NCI-H2107 treated with DMSO at 0.1 percent for 48 hours (cell line): ENCODE data around the gene PGA4.
"Not testable (repeated sequence)": the region's sequence is repeated elsewhere in the genome, so short reads cannot be mapped to it uniquely, and the experiment has no call there.

ENCODE experiments used
- DNase-seq: peaks from one replicate; lab custom pipeline; 2025; ENCODE audit not compliant: unreplicated experiment; lab: John Stamatoyannopoulos, UW

The PGA4 gene

GRCh38 chr11:61222047-61222446 is at the start of gene PGA4:
Gene PGA4, plus strand, starts transcription at chr11:61222347. Its CDS starts 54 bp downstream, at chr11:61222401.
- not testable (repeated sequence) for DNase-seq

GRCh38 chr11:61172356-61172755 is 49.8 kb upstream of the PGA4 start:
- DNase-seq = no peak

DNA sequence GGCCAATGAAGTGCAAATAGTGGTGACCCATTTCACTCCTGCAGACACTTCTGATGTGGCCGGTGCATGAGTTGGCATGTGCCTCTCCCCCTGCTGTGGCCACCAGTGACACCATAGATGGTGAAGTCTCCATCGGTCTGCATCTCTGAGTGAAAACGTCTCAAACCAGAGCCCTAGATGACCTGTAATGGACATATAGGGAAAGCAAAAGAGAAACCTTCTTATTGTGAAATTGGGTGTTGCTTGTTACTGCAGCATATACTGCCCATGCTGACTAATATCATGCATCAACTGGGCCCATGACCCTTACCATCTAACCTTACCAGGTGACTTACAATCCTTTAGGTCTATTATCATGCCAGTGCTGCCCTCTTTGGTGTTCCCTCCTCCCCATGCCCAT is 49.3 kb upstream of the PGA4 start:
- no peak for DNase-seq

DNA sequence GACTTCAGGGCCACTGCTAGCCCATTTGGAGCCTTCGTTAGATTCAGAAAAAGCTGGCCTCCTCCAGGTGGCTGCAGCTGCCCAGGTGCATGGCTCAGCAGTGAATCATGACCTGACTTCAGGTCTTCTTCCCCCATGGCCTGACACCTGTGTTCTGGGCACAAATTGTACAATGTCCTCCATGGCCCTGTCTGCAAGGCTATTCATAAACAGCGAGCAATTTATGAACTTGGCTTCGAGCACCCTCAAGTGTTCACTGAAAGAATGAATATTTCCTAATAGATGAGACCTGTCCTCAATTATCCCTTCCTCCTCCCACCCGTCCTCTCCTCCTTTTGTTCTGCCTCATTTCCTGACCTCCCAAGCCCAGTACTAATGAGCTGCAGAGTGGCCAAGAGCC is 48.7 kb upstream of the PGA4 start:
- peak; percentile 17 for DNase-seq

- DNase-seq = no peak
Observed at GRCh38 chr11:61174273-61174672, 47.9 kb upstream of the PGA4 start.

DNA sequence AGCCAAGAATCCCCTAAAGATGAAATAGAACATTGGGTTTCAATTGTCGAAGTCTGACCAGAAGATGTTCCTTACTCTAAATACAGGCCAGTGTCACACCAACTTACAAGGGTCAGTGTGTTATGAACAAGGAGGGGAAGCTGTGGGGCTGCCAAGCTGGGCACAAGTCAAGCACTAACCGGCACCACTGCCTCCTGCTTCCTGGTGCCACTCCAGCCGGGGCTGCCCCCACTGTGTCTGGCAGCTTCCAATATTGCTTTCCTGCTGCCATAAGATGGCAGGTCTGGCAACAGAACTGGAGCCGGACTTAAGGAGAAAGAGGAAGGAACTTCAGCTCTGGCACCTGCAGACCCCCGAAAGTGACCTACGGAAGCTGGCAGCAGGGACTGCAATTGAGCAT is 47.2 kb upstream of the PGA4 start:
- no peak for DNase-seq

DNA sequence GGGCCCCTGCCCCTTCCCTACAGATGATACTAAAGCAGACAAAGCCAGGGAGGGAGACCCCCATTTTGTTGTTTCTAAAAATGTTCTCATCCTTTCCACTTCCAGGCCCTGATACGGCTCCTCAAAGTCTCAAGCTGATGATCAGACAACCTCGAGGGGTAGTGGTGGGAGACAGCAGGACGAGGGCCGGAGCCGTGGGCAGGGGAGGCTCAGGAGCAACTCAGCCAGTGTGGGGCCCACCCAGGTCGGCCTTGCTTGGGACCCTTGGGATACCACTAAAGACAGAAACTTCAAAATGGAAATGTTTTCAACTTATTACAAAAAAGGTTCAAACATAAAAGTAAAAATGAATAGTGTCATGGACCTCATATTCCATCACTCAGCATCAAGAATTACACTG is 45.7 kb upstream of the PGA4 start:
- DNase-seq = no peak

GRCh38 chr11:61180205-61180604 is 41.9 kb upstream of the PGA4 start:
- DNase-seq = not testable (repeated sequence)

DNA sequence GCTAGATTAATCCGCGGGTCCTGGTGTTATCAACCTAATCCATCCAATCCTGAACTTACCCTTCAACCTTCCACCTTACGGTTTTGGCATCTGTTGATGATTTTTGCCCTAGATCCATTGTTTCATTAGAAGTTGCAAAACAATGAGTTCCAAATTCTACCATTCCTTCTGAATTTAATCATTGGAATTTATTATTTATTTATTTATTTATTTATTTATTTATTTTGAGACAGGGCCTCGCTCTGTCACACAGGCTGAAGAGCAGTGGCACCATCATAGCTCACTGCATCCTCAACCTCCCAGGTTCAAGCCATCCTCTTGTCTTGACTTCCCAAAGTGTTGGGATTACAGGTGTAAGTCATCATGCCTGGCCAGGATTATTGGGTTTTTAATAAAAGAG is 40.7 kb upstream of the PGA4 start:
- DNase-seq = no peak

DNA sequence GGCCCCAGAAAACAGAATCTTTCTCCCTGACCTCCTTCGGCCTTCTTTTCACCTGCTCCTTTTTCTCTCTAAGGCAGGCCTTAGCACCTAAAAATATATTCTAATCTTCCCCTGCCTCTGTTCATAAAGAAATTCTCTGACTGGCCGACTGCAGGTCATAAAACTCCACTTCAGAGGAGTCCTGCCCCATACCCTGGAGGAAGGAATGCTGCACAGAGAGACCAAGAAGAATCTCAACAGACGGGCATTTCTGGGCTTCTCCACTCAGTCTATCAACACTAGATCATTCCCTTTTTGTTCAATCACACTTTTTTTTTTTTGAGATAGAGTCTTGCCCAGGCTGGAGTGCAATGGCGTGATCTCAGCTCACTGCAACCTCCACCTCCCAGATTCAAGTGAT is 38.5 kb upstream of the PGA4 start:
- DNase-seq = no peak

- no peak for DNase-seq
Observed at GRCh38 chr11:61186504-61186903, 35.6 kb upstream of the PGA4 start.

- peak; percentile 66 for DNase-seq
Observed at GRCh38 chr11:61187505-61188130, 34.5 kb upstream of the PGA4 start.

- DNase-seq = no peak
Observed at GRCh38 chr11:61189933-61190332, 32.2 kb upstream of the PGA4 start.

DNA sequence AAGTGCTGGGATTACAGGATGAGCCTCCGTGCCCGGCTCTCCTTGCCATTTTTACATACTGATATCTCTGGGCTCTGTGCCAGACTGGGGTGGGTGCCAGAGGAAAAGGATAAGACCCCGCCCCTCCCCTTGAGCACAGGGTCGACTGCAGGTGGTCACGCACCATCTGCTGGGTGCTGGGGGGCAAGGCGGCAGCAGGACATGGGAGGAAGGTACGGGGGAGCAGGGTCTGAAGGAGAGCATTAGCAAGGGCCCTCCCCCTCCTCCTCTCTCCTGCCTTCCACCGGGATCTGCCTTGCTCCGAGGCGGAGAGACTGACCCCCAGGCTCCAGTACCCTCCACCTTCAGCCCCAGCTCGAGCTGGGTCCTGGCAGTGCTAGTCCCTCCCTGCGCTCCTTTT is 28.6 kb upstream of the PGA4 start:
- no peak for DNase-seq

DNA sequence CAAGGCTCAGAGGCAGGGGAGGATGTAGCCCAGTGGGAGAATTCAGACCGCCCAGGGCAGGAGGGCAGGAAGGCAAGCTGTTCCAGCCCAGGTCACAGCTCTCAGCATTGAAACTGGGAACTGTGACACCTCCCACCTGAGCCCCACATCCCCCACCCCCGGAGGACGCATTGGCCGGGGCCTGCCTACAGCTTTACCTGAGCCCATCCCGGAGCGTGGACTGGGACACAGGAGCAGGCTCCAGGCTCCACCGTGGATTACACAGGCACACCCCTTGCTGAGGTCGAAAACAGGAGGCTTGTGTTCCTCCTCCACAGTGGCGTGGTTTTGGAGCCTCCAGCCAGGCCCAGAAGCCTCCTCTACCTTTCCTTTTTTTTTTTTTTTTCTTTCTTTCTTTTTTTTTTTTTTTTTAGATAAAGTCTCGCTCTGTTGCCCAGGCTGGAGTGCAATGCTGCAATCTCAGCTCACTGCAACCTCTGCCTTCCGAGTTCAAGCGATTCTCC is 27.9 kb upstream of the PGA4 start:
- no peak for DNase-seq

GRCh38 chr11:61194981-61195695 is 27.0 kb upstream of the PGA4 start:
- DNase-seq = no peak

GRCh38 chr11:61195719-61196118 is 26.4 kb upstream of the PGA4 start:
- no peak for DNase-seq

DNA sequence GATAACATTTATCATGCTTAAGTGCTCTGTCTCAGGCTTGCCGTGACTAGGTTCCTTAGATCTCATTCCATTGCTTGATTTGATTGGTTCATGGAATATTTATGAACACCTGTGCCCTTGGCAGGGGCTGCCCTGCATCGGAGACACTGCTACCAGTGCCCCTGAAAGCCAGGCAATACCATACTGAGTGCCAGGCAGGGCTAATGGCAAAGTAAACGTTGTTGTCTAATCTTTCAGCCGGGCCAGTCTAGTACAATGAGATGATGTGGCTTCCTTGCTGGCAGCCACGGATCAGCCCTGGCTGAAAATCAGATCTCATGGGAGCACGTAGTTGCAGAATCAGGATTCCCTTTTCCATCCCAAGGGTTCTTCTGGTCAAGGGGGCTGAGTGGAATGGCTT is 23.8 kb upstream of the PGA4 start:
- no peak for DNase-seq

GRCh38 chr11:61198948-61199523 is 23.1 kb upstream of the PGA4 start:
- DNase-seq = no peak

GRCh38 chr11:61201476-61201875 is 20.7 kb upstream of the PGA4 start:
- no peak for DNase-seq

DNA sequence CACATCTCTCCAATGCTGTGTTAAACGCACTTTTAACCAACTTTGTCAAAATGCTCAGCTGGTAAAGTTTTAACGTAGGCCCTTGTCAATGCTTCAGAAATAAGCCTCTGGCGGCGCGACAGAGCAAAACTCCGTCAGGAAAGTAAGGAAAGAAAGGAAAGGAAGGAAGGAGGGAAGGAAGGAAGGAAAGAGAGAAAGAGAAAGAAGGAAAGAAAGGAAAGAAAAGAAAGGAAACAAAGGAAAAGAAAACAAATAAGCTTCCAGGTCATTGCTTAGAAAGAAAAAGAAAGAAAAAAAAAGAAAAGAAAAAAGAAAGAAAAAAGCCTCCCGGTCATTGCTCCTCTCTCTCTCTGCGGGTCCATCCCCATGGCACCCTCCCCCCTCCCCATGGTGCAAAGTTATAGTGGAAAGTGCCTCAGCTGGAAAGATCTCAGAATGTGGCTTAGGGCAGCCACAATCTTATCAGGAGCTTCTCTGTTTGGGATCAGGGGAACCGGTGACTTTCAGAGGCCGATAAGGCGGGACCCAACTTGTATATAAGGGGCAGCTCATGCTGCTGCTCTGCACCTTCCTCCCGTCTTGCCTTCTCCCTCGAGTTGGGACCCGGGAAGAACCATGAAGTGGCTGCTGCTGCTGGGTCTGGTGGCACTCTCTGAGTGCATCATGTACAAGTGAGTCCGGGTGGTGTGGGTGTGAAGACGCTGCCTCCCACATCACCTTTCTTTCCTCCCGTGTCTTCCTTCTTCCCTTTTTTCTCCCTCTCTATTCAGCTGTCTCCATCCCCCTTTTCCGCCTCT is 19.0 kb upstream of the PGA4 start, which contains the start of gene PGA3:
PGA3 (plus strand) TSS at position 566 of the 797 bp plus-strand sequence; CDS start at position 616, 50 bp downstream.
- DNase-seq = not testable (repeated sequence)
